Upper lobe of left lung (tissue), 4 donors: ENCODE measurements around the gene MOCS1.

ENCODE experiments used
- EP300 ChIP-seq, 4 donors: sonication (generic); formaldehyde crosslinking; IDR thresholded peaks; one replicate each; pipeline ENCODE4 v1.5.1; 2017; ENCODE audit warnings: antibody characterized with exemption in 4 of 4, control low read depth in 2 of 4
- POLR2A ChIP-seq, 4 donors: fragments of 450-650 bp; IDR thresholded peaks; one replicate each; pipeline ENCODE4 v1.5.1; 2016 to 2017; ENCODE audit warnings: antibody characterized with exemption in 4 of 4, mild to moderate bottlenecking in 2 of 4

DNA sequence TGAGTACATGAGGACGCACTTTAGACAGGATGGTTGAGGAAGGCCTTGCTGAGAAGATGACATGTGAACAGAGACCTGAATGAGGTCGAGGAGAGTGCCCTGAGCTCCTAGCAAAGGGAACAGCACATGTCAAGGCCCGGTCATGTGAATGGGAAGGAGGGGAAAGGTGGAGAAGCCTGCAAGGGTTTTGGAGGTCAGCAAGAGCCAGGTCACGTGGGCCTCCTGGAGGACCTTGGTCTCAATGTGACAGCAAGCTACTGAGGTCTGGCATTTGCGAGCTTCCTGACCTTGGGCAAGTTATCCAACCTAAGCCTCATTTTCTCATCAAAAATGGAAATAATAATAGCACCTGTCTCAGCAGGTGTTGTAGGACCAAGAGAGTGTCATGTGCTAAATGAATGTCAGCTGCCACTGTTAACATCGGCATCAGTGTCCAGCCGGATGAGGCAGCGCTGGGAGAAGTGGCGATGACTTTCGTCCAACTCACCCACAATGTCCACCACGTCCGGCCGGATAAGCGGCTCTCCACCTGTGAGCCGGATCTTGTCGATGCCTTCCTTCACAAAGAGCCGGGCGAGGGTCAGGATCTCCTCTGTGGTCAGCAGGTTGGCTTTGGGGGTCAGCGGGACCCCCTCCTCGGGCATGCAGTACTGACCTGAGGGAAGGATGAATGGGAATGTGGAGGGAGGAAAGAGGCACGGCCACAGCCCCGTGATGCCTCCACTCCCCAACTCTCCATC lies 8.9 kb downstream of the MOCS1 start:
- TF ChIP-seq POLR2A (IDR thresholded peaks at IDR 0.05) = no peak
- no peak for TF ChIP-seq EP300 (IDR thresholded peaks at IDR 0.05)
